Stromal cell of bone marrow (primary cell): ENCODE data around the gene CDK17.
A peak's percentile ranks its signal among the peaks of the same experiment; 100 is the strongest.
"Not testable (repeated sequence)": the region's sequence is repeated elsewhere in the genome, so short reads cannot be mapped to it uniquely, and the experiment has no call there.

Experiments used
- DNase-seq: peaks from one replicate; pipeline ENCODE4 v3.0.0-alpha.2; 2012; ENCODE audit warnings: low read depth

CDK17 gene

DNA sequence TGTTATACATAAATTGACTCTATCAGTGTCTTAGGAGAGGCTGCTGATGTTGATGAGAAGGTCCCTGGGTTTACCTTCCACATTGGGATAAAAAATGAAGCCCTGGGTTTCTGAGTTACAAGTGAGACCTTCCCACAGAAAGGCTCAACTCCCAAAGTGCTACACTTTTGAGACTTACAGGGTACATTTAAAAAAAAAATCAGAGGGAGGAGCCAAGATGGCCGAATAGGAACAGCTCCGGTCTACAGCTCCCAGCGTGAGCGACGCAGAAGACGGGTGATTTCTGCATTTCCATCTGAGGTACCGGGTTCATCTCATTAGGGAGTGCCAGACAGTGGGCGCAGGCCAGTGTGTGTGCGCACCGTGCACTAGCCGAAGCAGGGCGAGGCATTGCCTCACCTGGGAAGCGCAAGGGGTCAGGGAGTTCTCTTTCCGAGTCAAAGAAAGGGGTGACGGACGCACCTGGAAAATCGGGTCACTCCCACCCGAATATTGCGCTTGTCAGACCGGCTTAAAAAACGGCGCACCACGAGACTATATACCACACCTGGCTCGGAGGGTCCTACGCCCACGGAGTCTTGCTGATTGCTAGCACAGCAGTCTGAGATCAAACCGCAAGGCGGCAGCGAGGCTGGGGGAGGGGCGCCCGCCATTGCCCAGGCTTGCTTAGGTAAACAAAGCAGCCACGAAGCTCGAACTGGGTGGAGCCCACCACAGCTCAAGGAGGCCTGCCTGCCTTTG lies 84.3 kb downstream of the CDK17 start:
- DNase-seq: not testable (repeated sequence)

DNA sequence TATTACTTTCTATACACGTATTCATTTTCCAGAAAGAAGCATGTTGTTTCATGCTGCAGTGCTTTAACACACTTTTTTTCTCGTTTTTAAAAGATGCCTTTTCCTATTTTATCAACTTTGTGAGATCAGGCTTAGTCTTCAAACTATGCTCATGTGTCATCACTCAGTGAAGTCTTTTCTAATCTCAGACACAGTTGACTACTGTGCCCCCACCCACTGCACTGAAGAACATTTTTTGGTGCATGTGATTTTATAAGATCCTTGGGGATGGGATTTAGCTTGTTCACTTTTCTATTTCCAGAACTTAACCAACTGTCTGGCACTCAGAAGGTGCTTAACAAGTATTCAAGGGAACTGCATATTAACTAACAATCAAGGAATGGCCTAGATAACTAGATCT lies 85.5 kb downstream of the CDK17 start:
- DNase-seq: no peak

- DNase-seq: no peak
Observed at GRCh38 chr12:96313606-96314005, 86.6 kb downstream of the CDK17 start.

- DNase-seq: no peak
Observed at GRCh38 chr12:96311191-96311590, 89.0 kb downstream of the CDK17 start.

DNA sequence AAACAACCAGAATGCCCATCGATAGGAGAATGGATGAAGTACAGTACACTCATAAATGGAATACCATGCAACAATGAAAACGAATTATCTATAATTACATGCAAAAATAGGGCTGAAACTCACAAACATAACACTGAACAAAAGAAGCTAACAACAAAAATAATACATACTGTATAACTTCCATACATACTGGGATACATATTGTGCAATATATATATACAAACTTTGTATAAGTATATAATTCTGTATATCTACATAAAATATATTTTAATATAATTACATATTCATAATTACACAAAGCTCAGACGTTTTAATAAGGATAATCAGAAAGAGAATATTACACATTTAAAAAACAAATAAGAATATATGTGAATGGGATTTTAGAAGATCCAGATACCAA lies 90.2 kb downstream of the CDK17 start:
- DNase-seq: no peak

DNA sequence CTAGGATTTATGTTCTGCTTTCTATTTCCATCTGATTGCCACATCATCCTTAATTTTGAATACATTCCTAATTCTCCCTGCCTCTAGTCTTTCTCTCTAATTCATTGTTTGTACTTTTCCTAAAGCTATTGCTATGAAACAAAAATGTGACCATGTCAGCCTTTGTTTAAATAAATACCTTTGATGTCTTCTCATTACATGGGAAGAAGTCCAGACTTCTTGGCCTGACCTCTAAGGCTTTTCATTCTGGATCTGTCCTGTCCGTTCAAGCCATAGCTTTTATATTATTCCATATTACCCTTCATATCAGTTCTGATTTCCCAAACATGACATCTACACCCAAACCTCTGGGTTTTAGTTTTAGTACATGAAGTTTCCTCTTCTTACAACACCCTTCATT lies 91.4 kb downstream of the CDK17 start:
- no peak for DNase-seq

- DNase-seq: no peak
Observed at GRCh38 chr12:96305665-96306064, 94.6 kb downstream of the CDK17 start.

DNA sequence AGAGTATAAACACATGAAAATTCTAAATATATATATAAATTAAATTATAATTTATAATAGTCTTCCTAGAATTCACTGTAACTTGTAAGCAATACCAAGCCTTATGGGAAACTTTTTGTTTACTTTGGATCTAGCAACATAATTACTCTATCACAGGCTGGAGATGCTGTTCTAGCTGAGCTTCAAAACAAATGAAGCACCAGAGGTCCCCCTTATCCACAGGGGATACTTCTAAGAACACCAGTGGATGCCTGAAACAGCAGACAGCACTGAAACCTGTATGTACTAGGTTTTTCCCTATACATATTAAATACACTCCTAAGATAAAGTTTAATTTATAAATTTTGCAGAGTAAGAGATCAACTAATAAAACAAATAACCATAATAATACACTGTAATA lies 96.6 kb downstream of the CDK17 start:
- no peak for DNase-seq

GRCh38 chr12:96302687-96303310 lies 97.4 kb downstream of the CDK17 start:
- no peak for DNase-seq

DNA sequence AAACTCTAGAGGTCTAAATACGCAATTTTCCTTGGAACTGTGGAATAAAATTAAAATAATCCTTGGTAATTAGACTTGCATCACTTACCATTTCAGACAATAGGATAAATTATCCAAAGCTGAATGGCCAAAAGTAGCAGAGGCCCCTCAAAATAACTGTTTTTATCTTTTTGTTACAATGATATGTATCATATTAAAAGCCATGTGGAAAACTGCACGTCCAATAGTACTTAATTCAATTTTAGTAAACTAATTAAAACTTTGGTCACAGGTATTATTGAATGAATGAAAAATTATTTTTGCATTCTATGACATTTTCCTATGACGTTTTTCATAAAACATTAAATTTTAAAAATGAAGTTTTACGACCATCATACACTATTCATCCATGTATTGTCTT lies 98.5 kb downstream of the CDK17 start:
- DNase-seq: no peak

GRCh38 chr12:96300064-96300463 lies 100.2 kb downstream of the CDK17 start:
- DNase-seq: no peak

DNA sequence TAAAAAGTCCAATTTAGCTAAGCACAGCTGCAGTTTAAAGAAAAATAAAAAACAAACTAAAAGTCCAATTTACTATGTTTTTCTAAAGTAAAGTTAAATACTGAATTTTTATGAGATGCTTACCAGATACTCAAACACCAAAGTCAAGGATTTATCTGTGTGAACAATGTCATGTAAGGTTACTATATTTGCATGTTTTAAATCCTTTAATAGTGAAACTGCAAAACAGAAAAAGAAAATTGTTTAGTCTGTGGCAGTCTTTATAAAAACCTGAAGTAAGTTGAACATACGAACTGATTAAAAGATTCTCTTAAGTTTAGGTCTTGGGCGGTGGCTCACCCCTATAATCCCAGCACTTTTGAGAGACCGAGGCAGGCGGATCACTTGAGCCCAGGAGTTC lies 102.7 kb downstream of the CDK17 start:
- no peak for DNase-seq

DNA sequence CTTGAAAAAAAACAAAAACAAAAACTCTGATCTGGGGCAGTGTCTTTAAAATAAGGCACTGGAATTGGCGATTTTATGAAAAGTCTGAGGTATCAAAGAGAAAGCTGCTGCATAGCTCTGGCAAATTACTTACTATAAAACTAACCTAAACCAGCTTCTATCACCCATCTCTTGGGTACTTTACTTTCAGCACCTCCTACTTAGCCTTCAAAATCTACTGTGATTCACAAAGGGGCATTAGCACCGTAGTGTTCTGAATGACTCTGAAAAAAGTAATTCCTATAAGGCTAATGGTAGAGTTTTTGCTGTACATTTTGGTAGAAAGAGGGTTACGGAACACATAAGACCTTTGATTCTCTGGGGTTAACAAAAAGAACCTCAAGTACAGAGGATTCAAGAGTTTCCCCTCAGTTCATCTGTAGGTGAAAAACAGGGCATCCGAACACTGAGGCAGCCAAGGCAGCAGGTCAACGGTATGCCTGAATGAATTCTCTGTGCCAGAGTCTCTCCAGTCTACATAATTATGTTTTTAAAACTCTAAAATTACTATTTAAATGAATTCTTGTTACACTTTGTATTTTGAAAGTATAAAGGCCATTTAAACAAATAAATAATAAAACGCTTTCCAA lies 104.6 kb downstream of the CDK17 start:
- DNase-seq: no peak

DNA sequence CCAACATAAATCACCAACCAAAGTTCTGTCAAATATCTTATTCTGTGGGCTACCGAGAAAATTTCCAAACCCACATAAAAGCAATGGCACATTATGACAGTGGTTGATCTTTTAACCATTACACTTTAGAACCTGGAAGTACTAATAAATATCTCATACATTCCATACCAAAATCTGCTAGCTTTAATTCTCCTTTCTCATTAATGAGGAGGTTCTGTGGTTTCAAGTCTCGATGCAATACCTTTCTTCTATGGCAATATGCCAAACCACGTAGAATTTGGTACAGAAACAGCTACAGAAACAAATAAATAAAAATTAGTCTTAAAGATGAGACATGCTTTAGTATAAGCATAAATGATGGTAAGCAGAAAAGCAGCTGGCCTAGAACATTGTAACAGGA lies 105.4 kb downstream of the CDK17 start:
- no peak for DNase-seq

DNA sequence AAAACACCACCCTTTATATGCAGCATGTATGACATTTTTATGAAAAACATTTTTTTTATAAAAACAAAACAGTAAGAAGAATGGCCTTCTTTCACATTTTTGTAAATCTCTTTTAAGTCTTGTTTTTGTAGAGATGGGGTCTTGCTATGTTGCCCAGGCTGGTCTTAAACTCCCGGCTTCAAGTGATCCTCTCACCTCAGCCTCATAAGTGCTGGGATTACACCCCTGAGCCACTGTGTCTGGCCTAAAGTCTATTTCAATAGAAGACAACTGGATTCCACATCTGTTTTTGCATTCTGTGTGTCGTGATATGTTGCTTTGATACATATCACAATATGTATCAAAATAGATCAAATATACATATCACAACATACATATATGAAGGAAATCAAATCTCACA lies 107.1 kb downstream of the CDK17 start:
- DNase-seq: no peak

DNA sequence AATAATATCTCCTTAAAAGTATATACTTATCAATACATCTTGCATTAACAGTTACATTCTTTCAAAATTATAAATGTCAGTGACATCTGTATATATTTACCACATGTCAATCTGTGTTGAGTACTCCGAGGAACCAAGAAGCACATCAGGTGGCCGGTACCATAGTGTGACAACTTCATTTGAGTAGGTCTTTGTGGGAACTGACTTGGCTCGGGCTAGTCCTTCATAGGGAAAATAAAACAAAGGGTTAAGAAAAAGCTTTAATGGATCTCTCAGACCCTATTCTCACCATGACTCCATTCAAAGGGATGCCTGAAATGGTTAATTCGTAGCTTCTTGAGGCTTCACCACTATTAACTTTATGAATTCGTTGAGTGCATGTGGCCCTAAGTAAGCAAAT lies 111.2 kb downstream of the CDK17 start:
- DNase-seq: no peak

DNA sequence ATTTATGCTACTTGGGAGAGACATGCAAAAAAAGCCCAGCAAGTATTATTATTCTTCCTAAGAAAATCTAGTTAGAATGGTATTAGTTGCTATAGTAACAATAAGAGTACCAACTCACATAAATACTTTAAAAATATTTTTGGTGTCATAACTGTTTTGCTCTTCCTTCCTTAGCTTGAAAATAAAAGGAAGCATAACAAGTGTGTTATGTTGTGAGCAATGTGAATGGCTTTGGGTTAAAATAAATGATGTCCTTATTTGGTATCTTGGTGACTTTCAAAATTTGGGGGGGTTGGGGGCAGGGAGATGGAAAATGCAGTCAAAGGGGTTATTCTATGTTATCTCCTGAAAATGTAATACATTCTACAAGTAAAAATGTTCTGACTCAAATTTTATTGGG lies 115.1 kb downstream of the CDK17 start:
- no peak for DNase-seq

GRCh38 chr12:96274331-96274730 lies 125.9 kb downstream of the CDK17 start:
- no peak for DNase-seq

GRCh38 chr12:96271469-96272199 lies 128.6 kb downstream of the CDK17 start:
- peak; percentile 24 for DNase-seq

- no peak for DNase-seq
Observed at GRCh38 chr12:96266238-96266637, 134.0 kb downstream of the CDK17 start.

- no peak for DNase-seq
Observed at GRCh38 chr12:96265836-96266235, 134.4 kb downstream of the CDK17 start.

GRCh38 chr12:96265400-96265799 lies 134.8 kb downstream of the CDK17 start:
- DNase-seq: no peak

- DNase-seq: no peak
Observed at GRCh38 chr12:96263449-96263902, 136.8 kb downstream of the CDK17 start.
